ENCODE results near the gene TMEM178B.
A peak's percentile ranks its signal among the peaks of the same experiment; 100 is the strongest.
"Not testable (repeated sequence)": the region's sequence is repeated elsewhere in the genome, so short reads cannot be mapped to it uniquely, and the experiment has no call there.

The TMEM178B gene

DNA sequence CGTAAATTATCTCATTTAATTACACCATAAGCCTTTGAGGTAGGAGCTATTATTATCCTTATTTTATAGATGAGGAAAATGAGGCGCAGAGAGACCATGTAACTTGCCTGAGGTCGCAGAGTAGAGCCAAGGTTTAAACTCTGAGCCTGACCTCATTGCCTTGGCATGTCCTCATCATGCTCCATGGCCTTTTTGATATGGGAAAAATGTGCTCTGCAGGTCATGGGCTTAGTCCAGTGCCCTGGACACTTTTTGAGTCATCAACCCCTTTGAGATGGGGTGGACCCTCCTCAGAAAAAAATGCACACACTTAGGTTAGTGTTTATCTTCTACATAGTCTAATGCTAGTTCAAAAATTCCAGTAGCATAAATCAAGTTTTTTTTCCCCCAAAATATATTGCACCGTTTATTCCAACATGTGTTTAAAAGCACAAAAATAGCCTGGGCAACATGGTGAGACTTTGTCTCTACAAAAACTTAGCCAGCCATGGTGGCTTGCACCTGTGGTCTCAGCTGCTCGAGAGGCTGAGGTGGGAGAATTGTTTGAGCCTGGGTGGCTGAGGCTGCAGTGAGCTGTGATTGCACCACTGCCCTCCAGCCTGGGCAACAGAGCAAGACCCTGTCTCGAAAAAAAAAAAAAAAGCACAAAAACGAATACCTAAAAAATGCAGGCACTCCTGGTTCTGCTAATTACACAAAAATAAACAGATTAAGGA is 28.6 kb upstream of the TMEM178B start:
- no peaks in the 10 kb centered on the region for H3K36me3 ChIP-seq (ENCODE audit: control insufficient read depth in 2 of 2, insufficient read depth in 2 of 2, low read length in 2 of 2)
- no peak overlapping the region for H3K4me3 ChIP-seq (ENCODE audit: low read length in 2 of 2)
- H3K27me3 ChIP-seq (ENCODE audit: control insufficient read depth in 2 of 2, insufficient read depth in 2 of 2, low read length in 2 of 2): no peaks in the 10 kb centered on the region
- no peaks in the 10 kb centered on the region for H3K9me3 ChIP-seq (ENCODE audit: control insufficient read depth in 2 of 2, low read length in 2 of 2)
- no peaks in the 10 kb centered on the region for H3K4me1 ChIP-seq (ENCODE audit: control insufficient read depth in 2 of 2, insufficient read depth in 2 of 2, low read length in 2 of 2)
- H3K9ac ChIP-seq (ENCODE audit: low read depth in 1 of 2, low read length in 2 of 2): no peak overlapping the region
- H3K27ac ChIP-seq (ENCODE audit: low read depth in 2 of 2, low read length in 2 of 2): no peak overlapping the region

DNA sequence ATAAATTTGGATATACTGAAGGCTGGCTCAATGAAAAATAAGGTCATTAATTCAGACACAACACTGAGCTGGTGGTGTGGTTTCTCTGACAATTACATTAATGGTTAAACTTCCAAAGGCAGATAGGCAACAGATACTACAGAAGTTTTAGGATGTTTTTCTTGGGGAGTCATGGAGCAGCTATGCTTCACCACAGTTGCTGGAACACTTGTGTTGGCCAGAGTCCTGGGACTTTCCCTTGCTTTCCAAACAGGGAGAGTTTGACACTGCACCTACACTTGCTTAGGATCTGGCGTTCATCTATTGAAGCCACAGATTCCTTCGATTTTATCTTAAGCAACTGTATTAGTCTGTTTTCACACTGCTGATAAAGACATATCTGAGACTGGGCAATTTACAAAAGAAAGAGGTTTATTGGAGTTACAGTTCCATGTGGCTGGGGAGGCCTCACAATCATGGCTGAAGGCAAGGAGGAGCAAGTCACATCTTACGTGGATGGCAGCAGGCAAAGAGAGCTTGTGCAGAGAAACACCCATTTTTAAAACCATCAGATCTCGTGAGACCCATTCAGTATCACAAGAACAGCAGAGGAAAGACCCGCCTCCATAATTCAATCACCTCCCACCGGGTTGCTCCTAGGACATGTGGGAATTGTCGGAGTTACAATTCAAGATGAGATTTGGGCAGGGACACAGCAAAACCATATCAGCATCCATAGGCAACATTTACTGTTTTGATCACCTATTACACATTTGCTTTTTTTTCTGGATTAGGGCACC is 27.8 kb upstream of the TMEM178B start:
- Histone ChIP-seq H3K27me3 (ENCODE audit: control insufficient read depth in 2 of 2, insufficient read depth in 2 of 2, low read length in 2 of 2) (no peaks in the 10 kb centered on the region), H3K9me3 (ENCODE audit: control insufficient read depth in 2 of 2, low read length in 2 of 2) (no peaks in the 10 kb centered on the region), H3K36me3 (ENCODE audit: control insufficient read depth in 2 of 2, insufficient read depth in 2 of 2, low read length in 2 of 2) (no peaks in the 10 kb centered on the region), H3K9ac (ENCODE audit: low read depth in 1 of 2, low read length in 2 of 2) (no peak overlapping the region), H3K4me3 (ENCODE audit: low read length in 2 of 2) (no peak overlapping the region), H3K4me1 (ENCODE audit: control insufficient read depth in 2 of 2, insufficient read depth in 2 of 2, low read length in 2 of 2) (no peaks in the 10 kb centered on the region), H3K27ac (ENCODE audit: low read depth in 2 of 2, low read length in 2 of 2) (no peak overlapping the region)

DNA sequence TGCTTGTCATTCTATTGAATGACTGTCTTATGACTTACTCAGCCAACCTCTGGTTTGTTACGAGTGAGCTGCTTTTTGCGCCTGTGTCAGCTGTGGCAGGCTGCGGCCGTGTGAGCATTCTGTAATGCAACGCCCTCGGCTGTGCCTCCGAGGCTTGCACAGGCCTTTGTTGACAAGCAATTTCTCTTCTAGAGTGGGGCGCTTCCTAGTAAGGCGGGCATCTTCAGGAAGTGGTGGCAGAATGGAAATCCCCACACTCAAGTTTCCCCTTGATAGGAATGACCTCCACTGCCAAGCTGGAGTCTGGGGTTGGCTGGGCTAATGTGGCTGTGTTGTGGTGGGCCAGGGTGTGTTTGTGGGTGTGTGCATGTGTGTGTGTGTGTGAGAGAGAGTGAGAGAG is 20.2 kb upstream of the TMEM178B start:
- H3K4me1 ChIP-seq (ENCODE audit: control insufficient read depth in 2 of 2, insufficient read depth in 2 of 2, low read length in 2 of 2): no peaks in the 10 kb centered on the region
- H3K27me3 ChIP-seq (ENCODE audit: control insufficient read depth in 2 of 2, insufficient read depth in 2 of 2, low read length in 2 of 2): no peaks in the 10 kb centered on the region
- H3K27ac ChIP-seq (ENCODE audit: low read depth in 2 of 2, low read length in 2 of 2): no peak overlapping the region
- no peak overlapping the region for H3K9ac ChIP-seq (ENCODE audit: low read depth in 1 of 2, low read length in 2 of 2)
- H3K4me3 ChIP-seq (ENCODE audit: low read length in 2 of 2): no peak overlapping the region
- H3K36me3 ChIP-seq (ENCODE audit: control insufficient read depth in 2 of 2, insufficient read depth in 2 of 2, low read length in 2 of 2): no peaks in the 10 kb centered on the region
- no peaks in the 10 kb centered on the region for H3K9me3 ChIP-seq (ENCODE audit: control insufficient read depth in 2 of 2, low read length in 2 of 2)

DNA sequence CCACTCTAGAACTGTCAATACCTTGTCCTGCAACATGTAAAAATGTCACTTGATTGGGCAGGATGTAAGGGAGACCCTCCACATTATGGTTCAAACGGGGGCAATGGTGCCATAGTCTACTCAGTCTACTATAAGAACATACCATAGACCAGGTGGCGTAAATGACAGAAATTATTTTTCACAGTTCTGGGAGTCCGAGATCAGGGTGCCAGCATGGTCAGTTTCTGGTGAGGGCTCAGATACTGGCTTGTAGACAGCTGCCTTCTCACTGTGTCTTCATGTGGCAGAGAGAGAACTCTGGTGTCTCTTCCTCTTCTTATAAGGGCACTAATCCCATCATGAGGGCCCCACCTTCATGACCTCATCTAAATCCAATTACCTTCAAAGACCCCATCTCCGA is 18.7 kb upstream of the TMEM178B start:
- H3K4me3 ChIP-seq (ENCODE audit: low read length in 2 of 2): no peak overlapping the region
- H3K27ac ChIP-seq (ENCODE audit: low read depth in 2 of 2, low read length in 2 of 2): no peak overlapping the region

DNA sequence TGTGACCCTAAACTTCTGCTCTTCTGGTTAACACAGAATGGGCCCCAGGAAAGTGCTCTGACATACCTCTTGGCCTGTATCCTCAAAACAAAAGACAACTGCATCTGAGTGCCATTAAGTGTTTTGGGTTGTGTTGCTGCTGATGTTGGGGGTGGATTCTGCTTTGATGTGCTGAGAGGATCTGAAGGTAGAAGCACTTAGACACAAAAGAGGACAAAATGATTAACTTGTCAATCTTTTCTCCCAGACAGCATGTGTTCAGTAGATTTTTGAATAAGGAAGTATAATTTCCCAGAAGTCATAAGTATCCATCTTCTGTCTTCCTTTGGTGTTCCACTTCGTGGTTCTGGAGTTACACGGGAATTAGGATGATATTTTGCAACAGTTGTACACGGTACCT is 16.1 kb upstream of the TMEM178B start:
- no peak overlapping the region for H3K27ac ChIP-seq (ENCODE audit: low read depth in 2 of 2, low read length in 2 of 2)
- no peaks in the 10 kb centered on the region for H3K36me3 ChIP-seq (ENCODE audit: control insufficient read depth in 2 of 2, insufficient read depth in 2 of 2, low read length in 2 of 2)
- H3K9ac ChIP-seq (ENCODE audit: low read depth in 1 of 2, low read length in 2 of 2): no peak overlapping the region
- no peaks in the 10 kb centered on the region for H3K27me3 ChIP-seq (ENCODE audit: control insufficient read depth in 2 of 2, insufficient read depth in 2 of 2, low read length in 2 of 2)
- H3K4me3 ChIP-seq (ENCODE audit: low read length in 2 of 2): no peak overlapping the region
- H3K9me3 ChIP-seq (ENCODE audit: control insufficient read depth in 2 of 2, low read length in 2 of 2): no peaks in the 10 kb centered on the region
- no peaks in the 10 kb centered on the region for H3K4me1 ChIP-seq (ENCODE audit: control insufficient read depth in 2 of 2, insufficient read depth in 2 of 2, low read length in 2 of 2)

More for the DNA sequence above, 18.7 kb upstream of the TMEM178B start:
- Histone ChIP-seq H3K27me3 (ENCODE audit: control insufficient read depth in 2 of 2, insufficient read depth in 2 of 2, low read length in 2 of 2) (no peaks in the 10 kb centered on the region), H3K9ac (ENCODE audit: low read depth in 1 of 2, low read length in 2 of 2) (no peak overlapping the region), H3K9me3 (ENCODE audit: control insufficient read depth in 2 of 2, low read length in 2 of 2) (no peaks in the 10 kb centered on the region), H3K4me1 (ENCODE audit: control insufficient read depth in 2 of 2, insufficient read depth in 2 of 2, low read length in 2 of 2) (no peaks in the 10 kb centered on the region), H3K36me3 (ENCODE audit: control insufficient read depth in 2 of 2, insufficient read depth in 2 of 2, low read length in 2 of 2) (no peaks in the 10 kb centered on the region)

DNA sequence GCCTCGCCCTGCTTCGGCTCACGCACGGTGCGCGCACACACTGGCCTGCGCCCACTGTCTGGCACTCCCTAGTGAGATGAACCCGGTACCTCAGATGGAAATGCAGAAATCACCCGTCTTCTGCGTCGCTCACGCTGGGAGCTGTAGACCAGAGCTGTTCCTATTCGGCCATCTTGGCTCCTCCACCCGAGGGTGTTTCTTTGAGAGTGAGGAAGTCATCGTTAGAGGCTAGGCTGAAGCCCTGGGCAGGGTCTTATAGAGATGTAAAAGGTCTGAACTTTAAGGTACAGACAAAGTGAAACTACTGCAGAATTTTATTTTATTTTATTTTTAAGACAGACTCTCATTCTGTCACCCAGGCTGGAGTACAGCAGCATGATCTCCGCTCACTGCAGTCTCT is 6.0 kb upstream of the TMEM178B start:
- H3K9ac ChIP-seq (ENCODE audit: low read depth in 1 of 2, low read length in 2 of 2); H3K4me3 ChIP-seq (ENCODE audit: low read length in 2 of 2); H3K9me3 ChIP-seq (ENCODE audit: control insufficient read depth in 2 of 2, low read length in 2 of 2); H3K36me3 ChIP-seq (ENCODE audit: control insufficient read depth in 2 of 2, insufficient read depth in 2 of 2, low read length in 2 of 2); H3K27ac ChIP-seq (ENCODE audit: low read depth in 2 of 2, low read length in 2 of 2); H3K4me1 ChIP-seq (ENCODE audit: control insufficient read depth in 2 of 2, insufficient read depth in 2 of 2, low read length in 2 of 2): not testable (repeated sequence)
- H3K27me3 ChIP-seq (ENCODE audit: control insufficient read depth in 2 of 2, insufficient read depth in 2 of 2, low read length in 2 of 2): peaks cover 14 to 20% of the 10 kb centered on the region in 2 donors

DNA sequence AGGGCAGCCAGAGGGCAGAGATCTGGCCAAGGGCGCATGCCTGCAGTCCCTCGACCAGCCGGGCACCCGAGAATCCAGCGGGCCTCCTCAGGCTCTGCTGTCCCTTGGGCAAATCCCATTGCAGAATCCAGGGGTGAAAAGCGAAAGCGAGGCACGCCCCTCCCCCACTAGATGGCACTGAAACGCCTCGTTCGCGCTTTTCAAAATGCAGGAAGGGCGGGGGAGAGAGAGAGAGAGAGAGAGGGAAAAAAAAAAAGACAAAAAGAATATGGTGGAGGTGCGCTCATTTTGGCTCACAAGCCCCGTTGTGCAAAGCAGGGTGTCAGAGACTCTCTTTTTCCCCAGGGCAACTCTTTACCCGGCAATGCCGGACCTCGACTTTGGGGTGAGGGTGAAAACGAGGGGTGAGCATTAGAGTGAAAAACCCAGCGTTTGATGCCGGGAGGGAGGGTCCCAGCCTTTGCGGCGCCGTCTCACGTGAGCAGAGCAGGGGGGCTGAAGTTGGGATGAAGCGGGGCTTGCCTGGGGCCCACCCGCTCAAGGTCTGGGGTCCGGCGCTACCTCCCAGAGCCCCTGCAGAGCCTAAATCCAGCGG is 2.5 kb upstream of the TMEM178B start:
- Histone ChIP-seq H3K4me1 (ENCODE audit: control insufficient read depth in 2 of 2, insufficient read depth in 2 of 2, low read length in 2 of 2) (peaks cover 4 to 11% of the 10 kb centered on the region in 2 donors), H3K27me3 (ENCODE audit: control insufficient read depth in 2 of 2, insufficient read depth in 2 of 2, low read length in 2 of 2) (peaks cover 30 to 33% of the 10 kb centered on the region in 2 donors), H3K4me3 (ENCODE audit: low read length in 2 of 2) (peak overlapping the region; percentile 43 to 56), H3K9me3 (ENCODE audit: control insufficient read depth in 2 of 2, low read length in 2 of 2) (no peaks in the 10 kb centered on the region), H3K27ac (ENCODE audit: low read depth in 2 of 2, low read length in 2 of 2) (no peak overlapping the region), H3K36me3 (ENCODE audit: control insufficient read depth in 2 of 2, insufficient read depth in 2 of 2, low read length in 2 of 2) (no peaks in the 10 kb centered on the region), H3K9ac (ENCODE audit: low read depth in 1 of 2, low read length in 2 of 2) (no peak overlapping the region)

DNA sequence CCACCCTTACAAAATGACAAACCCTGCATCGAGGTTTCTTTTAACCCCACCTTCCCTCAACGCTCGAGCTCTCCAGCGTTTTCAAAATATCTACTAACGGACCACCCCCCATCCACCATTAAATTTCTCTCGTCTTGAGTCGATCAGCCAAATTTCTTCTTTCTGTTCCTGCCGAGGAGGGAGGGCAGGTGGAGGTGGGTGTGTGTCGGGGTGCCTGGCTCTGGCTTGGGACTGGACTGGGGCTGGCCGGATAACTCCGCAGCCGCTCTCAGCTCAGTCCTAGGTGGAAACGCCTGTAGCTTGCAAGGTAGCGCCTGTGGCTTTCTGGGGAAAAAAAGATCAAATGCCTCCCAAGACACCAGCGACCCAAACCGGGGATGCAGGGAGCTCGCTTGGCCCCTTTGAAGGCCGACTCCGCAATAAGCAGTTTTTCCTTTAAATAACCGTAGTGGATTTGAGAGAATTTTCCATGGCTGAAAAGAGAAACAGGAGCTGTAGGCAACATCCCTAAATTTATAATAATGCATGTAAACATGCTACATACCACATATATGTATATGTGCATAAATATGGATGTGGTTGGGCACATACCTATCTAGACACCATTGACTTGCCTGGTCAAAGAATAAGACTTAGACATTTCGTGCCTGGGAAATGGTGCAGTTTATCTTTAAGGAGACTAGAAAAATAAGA is 1.9 kb upstream of the TMEM178B start:
- no peaks in the 10 kb centered on the region for H3K36me3 ChIP-seq (ENCODE audit: control insufficient read depth in 2 of 2, insufficient read depth in 2 of 2, low read length in 2 of 2)
- H3K27ac ChIP-seq (ENCODE audit: low read depth in 2 of 2, low read length in 2 of 2): no peak overlapping the region
- H3K9me3 ChIP-seq (ENCODE audit: control insufficient read depth in 2 of 2, low read length in 2 of 2): no peaks in the 10 kb centered on the region
- H3K4me1 ChIP-seq (ENCODE audit: control insufficient read depth in 2 of 2, insufficient read depth in 2 of 2, low read length in 2 of 2): peaks cover 4 to 11% of the 10 kb centered on the region in 2 donors
- H3K4me3 ChIP-seq (ENCODE audit: low read length in 2 of 2): peak overlapping the region; percentile 43 to 56
- peaks cover 34 to 38% of the 10 kb centered on the region in 2 donors for H3K27me3 ChIP-seq (ENCODE audit: control insufficient read depth in 2 of 2, insufficient read depth in 2 of 2, low read length in 2 of 2)
- H3K9ac ChIP-seq (ENCODE audit: low read depth in 1 of 2, low read length in 2 of 2): no peak overlapping the region

DNA sequence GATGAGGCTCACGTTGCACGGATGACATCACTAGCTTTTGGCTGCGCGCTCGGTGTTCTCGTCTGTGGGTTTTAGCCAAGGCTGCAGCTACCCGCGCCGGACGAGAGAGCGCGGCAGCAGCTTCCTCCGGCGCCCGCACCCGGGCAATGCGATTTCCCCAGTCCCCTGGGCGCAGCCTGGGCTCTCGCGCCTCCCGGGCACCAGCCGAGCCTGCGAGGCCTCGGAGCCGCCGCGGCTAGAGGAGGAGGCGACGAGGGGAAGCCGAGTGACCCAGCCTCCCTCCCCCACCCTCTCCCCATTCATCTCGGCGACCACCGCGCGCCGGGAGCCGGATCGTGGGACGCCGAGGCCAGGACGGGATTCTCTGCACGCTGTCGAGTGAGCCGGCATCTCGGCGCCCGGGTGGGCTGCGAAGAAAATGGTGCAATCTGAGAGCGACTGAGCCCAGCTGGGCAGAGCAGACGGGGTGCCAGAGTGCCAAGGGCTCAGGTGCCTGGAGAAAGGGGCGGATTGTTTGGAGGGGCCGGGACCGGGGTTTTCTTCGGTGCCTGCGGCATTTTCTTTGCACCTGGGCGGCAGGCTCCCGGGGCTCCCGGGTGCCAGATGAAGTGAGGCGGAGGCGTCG is 1.2 kb upstream of the TMEM178B start:
- Histone ChIP-seq H3K27ac (ENCODE audit: low read depth in 2 of 2, low read length in 2 of 2) (no peak overlapping the region), H3K9ac (ENCODE audit: low read depth in 1 of 2, low read length in 2 of 2) (no peak overlapping the region), H3K4me1 (ENCODE audit: control insufficient read depth in 2 of 2, insufficient read depth in 2 of 2, low read length in 2 of 2) (peaks cover 4 to 11% of the 10 kb centered on the region in 2 donors), H3K9me3 (ENCODE audit: control insufficient read depth in 2 of 2, low read length in 2 of 2) (no peaks in the 10 kb centered on the region), H3K4me3 (ENCODE audit: low read length in 2 of 2) (peak overlapping the region; percentile 42 to 56), H3K27me3 (ENCODE audit: control insufficient read depth in 2 of 2, insufficient read depth in 2 of 2, low read length in 2 of 2) (peaks cover 34 to 38% of the 10 kb centered on the region in 2 donors), H3K36me3 (ENCODE audit: control insufficient read depth in 2 of 2, insufficient read depth in 2 of 2, low read length in 2 of 2) (no peaks in the 10 kb centered on the region)

Data from mucosa of rectum (tissue), 2 donors.